ENCODE results near the gene TTLL13.

TTLL13 gene

GRCh38 chr15:90202929-90203328, 46.4 kb upstream of the TTLL13 start:
- H2BK120ac ChIP-seq (ENCODE audit: insufficient read depth, low read length, poor library complexity) = no peak overlapping the region
- H3K79me1 ChIP-seq (ENCODE audit: low read length) = peaks cover 8% of the 10 kb centered on the region
- no peak overlapping the region for H3K4me2 ChIP-seq (ENCODE audit: low read length)
- no peak overlapping the region for H3K27ac ChIP-seq (ENCODE audit: low read depth, low read length)
- H3K4me1 ChIP-seq (ENCODE audit: control insufficient read depth in 1 of 2, insufficient read depth in 2 of 2, low read length in 2 of 2) = peaks cover 4 to 11% of the 10 kb centered on the region in 2 experiments
- H2AFZ ChIP-seq (ENCODE audit: insufficient read depth, low read length, poor library complexity) = no peak overlapping the region
- H4K12ac ChIP-seq (ENCODE audit: low read depth, low read length) = no peak overlapping the region
- no peak overlapping the region for H3K4me3 ChIP-seq (ENCODE audit: low read depth, low read length)
- H3K27me3 ChIP-seq (ENCODE audit: insufficient read depth, low read length) = no peaks in the 10 kb centered on the region
- no peak overlapping the region for H3K23ac ChIP-seq (ENCODE audit: low read length)
- no peak overlapping the region for H2BK12ac ChIP-seq (ENCODE audit: low read length)
- H3K79me2 ChIP-seq (ENCODE audit: control insufficient read depth, insufficient read depth, low read length, poor library complexity) = peaks cover 5% of the 10 kb centered on the region
- no peak overlapping the region for H2AK5ac ChIP-seq (ENCODE audit: low read length)
- H2BK5ac ChIP-seq (ENCODE audit: low read depth, low read length, poor library complexity) = no peak overlapping the region
- H3K9me3 ChIP-seq (ENCODE audit: insufficient read depth, low read depth, low read length) = peaks cover 3% of the 10 kb centered on the region
- peaks cover 2 to 5% of the 10 kb centered on the region in 2 experiments for H3K36me3 ChIP-seq (ENCODE audit: control insufficient read depth in 1 of 2, insufficient read depth in 2 of 2, low read length in 2 of 2)
- no peak overlapping the region for H4K8ac ChIP-seq (ENCODE audit: low read depth, low read length)
- no peak for DNase-seq
- no peak overlapping the region for H3K4ac ChIP-seq (ENCODE audit: low read depth, low read length)
- H4K91ac ChIP-seq (ENCODE audit: low read depth, low read length) = no peak overlapping the region
- WGBS (ENCODE audit: extremely low coverage, insufficient coverage, insufficient read length) = no CpG with 5 or more reads among the region's 4 CpGs
- H3K18ac ChIP-seq (ENCODE audit: low read length) = no peak overlapping the region
- no peak overlapping the region for H3K14ac ChIP-seq (ENCODE audit: low read length)
- H3K9ac ChIP-seq (ENCODE audit: low read length) = no peak overlapping the region

- no peak overlapping the region for H3K27ac ChIP-seq (ENCODE audit: low read depth, low read length)
- H3K9ac ChIP-seq (ENCODE audit: low read length) = no peak overlapping the region
- H3K23ac ChIP-seq (ENCODE audit: low read length) = no peak overlapping the region
- no peak overlapping the region for H4K8ac ChIP-seq (ENCODE audit: low read depth, low read length)
- peaks cover 3% of the 10 kb centered on the region for H3K9me3 ChIP-seq (ENCODE audit: insufficient read depth, low read depth, low read length)
- H3K36me3 ChIP-seq (ENCODE audit: control insufficient read depth in 1 of 2, insufficient read depth in 2 of 2, low read length in 2 of 2) = peaks cover 2 to 5% of the 10 kb centered on the region in 2 experiments
- H2AK5ac ChIP-seq (ENCODE audit: low read length) = no peak overlapping the region
- H2BK12ac ChIP-seq (ENCODE audit: low read length) = no peak overlapping the region
- no peak overlapping the region for H4K12ac ChIP-seq (ENCODE audit: low read depth, low read length)
- peaks cover 8% of the 10 kb centered on the region for H3K79me1 ChIP-seq (ENCODE audit: low read length)
- no peak overlapping the region for H3K4me2 ChIP-seq (ENCODE audit: low read length)
- no peak overlapping the region for H3K14ac ChIP-seq (ENCODE audit: low read length)
- no peak overlapping the region for H2AFZ ChIP-seq (ENCODE audit: insufficient read depth, low read length, poor library complexity)
- no peak for DNase-seq
- H3K18ac ChIP-seq (ENCODE audit: low read length) = no peak overlapping the region
- no peak overlapping the region for H2BK120ac ChIP-seq (ENCODE audit: insufficient read depth, low read length, poor library complexity)
- no peak overlapping the region for H3K4ac ChIP-seq (ENCODE audit: low read depth, low read length)
- peaks cover 4 to 11% of the 10 kb centered on the region in 2 experiments for H3K4me1 ChIP-seq (ENCODE audit: control insufficient read depth in 1 of 2, insufficient read depth in 2 of 2, low read length in 2 of 2)
- H4K91ac ChIP-seq (ENCODE audit: low read depth, low read length) = no peak overlapping the region
- no peak overlapping the region for H2BK5ac ChIP-seq (ENCODE audit: low read depth, low read length, poor library complexity)
- WGBS (ENCODE audit: extremely low coverage, insufficient coverage, insufficient read length) = no CpG with 5 or more reads among the region's 7 CpGs
- H3K27me3 ChIP-seq (ENCODE audit: insufficient read depth, low read length) = no peaks in the 10 kb centered on the region
- peaks cover 5% of the 10 kb centered on the region for H3K79me2 ChIP-seq (ENCODE audit: control insufficient read depth, insufficient read depth, low read length, poor library complexity)
- no peak overlapping the region for H3K4me3 ChIP-seq (ENCODE audit: low read depth, low read length)
These were observed 45.9 kb upstream of the TTLL13 start for GRCh38 chr15:90203473-90203872.

GRCh38 chr15:90203922-90204321, 45.4 kb upstream of the TTLL13 start:
- no peak overlapping the region for H2AK5ac ChIP-seq (ENCODE audit: low read length)
- no peak for DNase-seq
- peaks cover 4 to 11% of the 10 kb centered on the region in 2 experiments for H3K4me1 ChIP-seq (ENCODE audit: control insufficient read depth in 1 of 2, insufficient read depth in 2 of 2, low read length in 2 of 2)
- no peak overlapping the region for H3K9ac ChIP-seq (ENCODE audit: low read length)
- peaks cover 3% of the 10 kb centered on the region for H3K9me3 ChIP-seq (ENCODE audit: insufficient read depth, low read depth, low read length)
- peaks cover 8% of the 10 kb centered on the region for H3K79me1 ChIP-seq (ENCODE audit: low read length)
- no peak overlapping the region for H3K14ac ChIP-seq (ENCODE audit: low read length)
- H3K4ac ChIP-seq (ENCODE audit: low read depth, low read length) = no peak overlapping the region
- no peak overlapping the region for H3K27ac ChIP-seq (ENCODE audit: low read depth, low read length)
- H3K4me3 ChIP-seq (ENCODE audit: low read depth, low read length) = no peak overlapping the region
- no peak overlapping the region for H4K8ac ChIP-seq (ENCODE audit: low read depth, low read length)
- no peak overlapping the region for H2BK120ac ChIP-seq (ENCODE audit: insufficient read depth, low read length, poor library complexity)
- H2AFZ ChIP-seq (ENCODE audit: insufficient read depth, low read length, poor library complexity) = no peak overlapping the region
- H3K36me3 ChIP-seq (ENCODE audit: control insufficient read depth in 1 of 2, insufficient read depth in 2 of 2, low read length in 2 of 2) = peaks cover 2 to 5% of the 10 kb centered on the region in 2 experiments
- H2BK5ac ChIP-seq (ENCODE audit: low read depth, low read length, poor library complexity) = no peak overlapping the region
- peaks cover 5% of the 10 kb centered on the region for H3K79me2 ChIP-seq (ENCODE audit: control insufficient read depth, insufficient read depth, low read length, poor library complexity)
- no peak overlapping the region for H4K12ac ChIP-seq (ENCODE audit: low read depth, low read length)
- H2BK12ac ChIP-seq (ENCODE audit: low read length) = no peak overlapping the region
- no peak overlapping the region for H3K4me2 ChIP-seq (ENCODE audit: low read length)
- H3K27me3 ChIP-seq (ENCODE audit: insufficient read depth, low read length) = no peaks in the 10 kb centered on the region
- no peak overlapping the region for H4K91ac ChIP-seq (ENCODE audit: low read depth, low read length)
- H3K23ac ChIP-seq (ENCODE audit: low read length) = no peak overlapping the region
- no peak overlapping the region for H3K18ac ChIP-seq (ENCODE audit: low read length)
- no CpG with 5 or more reads among the region's 8 CpGs for WGBS (ENCODE audit: extremely low coverage, insufficient coverage, insufficient read length)

- H3K9ac ChIP-seq (ENCODE audit: low read length) = no peak overlapping the region
- no peak overlapping the region for H3K18ac ChIP-seq (ENCODE audit: low read length)
- H3K4me3 ChIP-seq (ENCODE audit: low read depth, low read length) = no peak overlapping the region
- H3K4me1 ChIP-seq (ENCODE audit: control insufficient read depth in 1 of 2, insufficient read depth in 2 of 2, low read length in 2 of 2) = peaks cover 4 to 11% of the 10 kb centered on the region in 2 experiments
- no peak overlapping the region for H4K8ac ChIP-seq (ENCODE audit: low read depth, low read length)
- no peak overlapping the region for H2AK5ac ChIP-seq (ENCODE audit: low read length)
- H2BK5ac ChIP-seq (ENCODE audit: low read depth, low read length, poor library complexity) = no peak overlapping the region
- H3K79me2 ChIP-seq (ENCODE audit: control insufficient read depth, insufficient read depth, low read length, poor library complexity) = peaks cover 5% of the 10 kb centered on the region
- H2BK12ac ChIP-seq (ENCODE audit: low read length) = no peak overlapping the region
- DNase-seq = no peak
- H3K36me3 ChIP-seq (ENCODE audit: control insufficient read depth in 1 of 2, insufficient read depth in 2 of 2, low read length in 2 of 2) = peaks cover 2 to 5% of the 10 kb centered on the region in 2 experiments
- peaks cover 8% of the 10 kb centered on the region for H3K79me1 ChIP-seq (ENCODE audit: low read length)
- no peak overlapping the region for H3K14ac ChIP-seq (ENCODE audit: low read length)
- H2BK120ac ChIP-seq (ENCODE audit: insufficient read depth, low read length, poor library complexity) = no peak overlapping the region
- H3K9me3 ChIP-seq (ENCODE audit: insufficient read depth, low read depth, low read length) = peaks cover 3% of the 10 kb centered on the region
- no peak overlapping the region for H3K4ac ChIP-seq (ENCODE audit: low read depth, low read length)
- H3K23ac ChIP-seq (ENCODE audit: low read length) = no peak overlapping the region
- no peak overlapping the region for H3K4me2 ChIP-seq (ENCODE audit: low read length)
- H2AFZ ChIP-seq (ENCODE audit: insufficient read depth, low read length, poor library complexity) = no peak overlapping the region
- no CpG with 5 or more reads among the region's 10 CpGs for WGBS (ENCODE audit: extremely low coverage, insufficient coverage, insufficient read length)
- no peak overlapping the region for H4K91ac ChIP-seq (ENCODE audit: low read depth, low read length)
- no peak overlapping the region for H4K12ac ChIP-seq (ENCODE audit: low read depth, low read length)
- H3K27me3 ChIP-seq (ENCODE audit: insufficient read depth, low read length) = no peaks in the 10 kb centered on the region
- no peak overlapping the region for H3K27ac ChIP-seq (ENCODE audit: low read depth, low read length)
These were observed 44.1 kb upstream of the TTLL13 start for GRCh38 chr15:90205050-90205848.
